ENCODE measurements around the gene AP2A2. TPM values are rescaled to one million over a fixed set of nuclear protein-coding genes. Genes with fewer than 3 reads are reported as not detected.

Gene AP2A2
- total RNA-seq, 1 experiment from 2014 or later = 92.9 TPM

- TF ChIP-seq CTCF (IDR thresholded peaks at IDR 0.05; ENCODE audit: unreplicated experiment) = no peak
- Mint-ChIP-seq H3K27ac (ENCODE audit: unreplicated experiment) (no peak overlapping the region), H3K4me1 (ENCODE audit: low read depth, unreplicated experiment) (no peaks in the 10 kb centered on the region), H3K4me3 (ENCODE audit: low read depth, unreplicated experiment) (no peak overlapping the region), H3K9me3 (ENCODE audit: low read depth, unreplicated experiment) (peaks cover 21% of the 10 kb centered on the region), H3K36me3 (ENCODE audit: insufficient read depth, unreplicated experiment) (peaks cover 18% of the 10 kb centered on the region), H3K27me3 (ENCODE audit: unreplicated experiment) (no peaks in the 10 kb centered on the region)
- CTCF ChIA-PET = interaction anchor here (0.6 kb wide), 1 partner anchor 206 kb away, joined by 3 read pairs; no protein-coding TSS in a partner anchor
- no peak for DNase-seq
- no TSS peak for BruUV-seq (replicated peaks)
- intact Hi-C loops (cut with micrococcal nuclease; ENCODE audit: unreplicated experiment) = no loop called here
These were observed 91.8 kb downstream of the AP2A2 start for GRCh38 chr11:1017269-1018005.

GRCh38 chr11:1018091-1018490 is 92.4 kb downstream of the AP2A2 start:
- Mint-ChIP-seq H3K27me3 (ENCODE audit: unreplicated experiment) (no peaks in the 10 kb centered on the region), H3K4me3 (ENCODE audit: low read depth, unreplicated experiment) (no peak overlapping the region), H3K4me1 (ENCODE audit: low read depth, unreplicated experiment) (no peaks in the 10 kb centered on the region), H3K27ac (ENCODE audit: unreplicated experiment) (no peak overlapping the region), H3K36me3 (ENCODE audit: insufficient read depth, unreplicated experiment) (peaks cover 18% of the 10 kb centered on the region), H3K9me3 (ENCODE audit: low read depth, unreplicated experiment) (peaks cover 24% of the 10 kb centered on the region)
- no peak for TF ChIP-seq CTCF (IDR thresholded peaks at IDR 0.05; ENCODE audit: unreplicated experiment)
- BruUV-seq (replicated peaks) = no TSS peak
- no peak for DNase-seq
- CTCF ChIA-PET = no interaction called here
- intact Hi-C loops (cut with micrococcal nuclease; ENCODE audit: unreplicated experiment) = no loop called here

GRCh38 chr11:1019321-1019910 is 93.7 kb downstream of the AP2A2 start:
- no TSS peak for BruUV-seq (replicated peaks)
- CTCF ChIA-PET = no interaction called here
- Mint-ChIP-seq H3K27ac (ENCODE audit: unreplicated experiment) (no peak overlapping the region), H3K4me1 (ENCODE audit: low read depth, unreplicated experiment) (no peaks in the 10 kb centered on the region), H3K4me3 (ENCODE audit: low read depth, unreplicated experiment) (no peak overlapping the region), H3K27me3 (ENCODE audit: unreplicated experiment) (no peaks in the 10 kb centered on the region), H3K36me3 (ENCODE audit: insufficient read depth, unreplicated experiment) (peaks cover 18% of the 10 kb centered on the region), H3K9me3 (ENCODE audit: low read depth, unreplicated experiment) (peaks cover 24% of the 10 kb centered on the region)
- intact Hi-C loops (cut with micrococcal nuclease; ENCODE audit: unreplicated experiment) = no loop called here
- no peak for TF ChIP-seq CTCF (IDR thresholded peaks at IDR 0.05; ENCODE audit: unreplicated experiment)
- DNase-seq = no peak

GRCh38 chr11:1020211-1020905 is 94.7 kb downstream of the AP2A2 start:
- no peak overlapping the region for H3K27ac Mint-ChIP-seq (ENCODE audit: unreplicated experiment)
- BruUV-seq (replicated peaks) = no TSS peak
- no peak for TF ChIP-seq CTCF (IDR thresholded peaks at IDR 0.05; ENCODE audit: unreplicated experiment)
- no peaks in the 10 kb centered on the region for H3K27me3 Mint-ChIP-seq (ENCODE audit: unreplicated experiment)
- no peak for DNase-seq
- no peaks in the 10 kb centered on the region for H3K4me1 Mint-ChIP-seq (ENCODE audit: low read depth, unreplicated experiment)
- CTCF ChIA-PET = no interaction called here
- H3K4me3 Mint-ChIP-seq (ENCODE audit: low read depth, unreplicated experiment) = no peak overlapping the region
- H3K36me3 Mint-ChIP-seq (ENCODE audit: insufficient read depth, unreplicated experiment) = peaks cover 18% of the 10 kb centered on the region
- intact Hi-C loops (cut with micrococcal nuclease; ENCODE audit: unreplicated experiment) = no loop called here
- H3K9me3 Mint-ChIP-seq (ENCODE audit: low read depth, unreplicated experiment) = peaks cover 24% of the 10 kb centered on the region
